OCI-LY1 (cell line): Measurements from ENCODE around the gene PICK1.

Experiments used
- H2AFZ ChIP-seq: fragments of 200-600 bp; sonication (generic), shearing (Covaris generic); 2 replicates; pipeline ENCODE4 v1.6.0; 2014; ENCODE audit warnings: antibody characterized with exemption, mild to moderate bottlenecking, low read length
- H3F3A ChIP-seq: fragments of 200-600 bp; sonication (generic), shearing (Covaris generic); 2 replicates; pipeline ENCODE4 v1.6.0; 2014; ENCODE audit warnings: mild to moderate bottlenecking, antibody characterized with exemption, low read length, moderate library complexity; ENCODE audit not compliant: insufficient read depth
- H3K27ac ChIP-seq: fragments of 200-600 bp; sonication (generic); 2 replicates; pipeline ENCODE4 v1.5.1; 2014; ENCODE audit warnings: low read length, mixed run types, mild to moderate bottlenecking, low read depth; ENCODE audit not compliant: poor library complexity, severe bottlenecking
- H3K27me3 ChIP-seq: fragments of 200-600 bp; sonication (generic); 2 replicates; pipeline ENCODE4 v1.6.0; 2014; ENCODE audit warnings: antibody characterized with exemption, mild to moderate bottlenecking, low read length, moderate library complexity; ENCODE audit not compliant: insufficient read depth
- H3K36me3 ChIP-seq: fragments of 200-600 bp; sonication (generic); 2 replicates; pipeline ENCODE4 v1.6.1; 2014; ENCODE audit warnings: mild to moderate bottlenecking, antibody characterized with exemption, low read length, moderate library complexity, mixed read lengths; ENCODE audit not compliant: insufficient read depth
- H3K4me1 ChIP-seq: fragments of 200-600 bp; sonication (generic); 2 replicates; pipeline ENCODE4 v1.5.1; 2014; ENCODE audit warnings: mild to moderate bottlenecking, low read length, moderate library complexity; ENCODE audit not compliant: insufficient read depth, severe bottlenecking
- H3K4me2 ChIP-seq: fragments of 200-600 bp; sonication (generic), shearing (Covaris generic); 2 replicates; pipeline ENCODE4 v1.6.1; 2014; ENCODE audit warnings: low read length
- H3K4me3 ChIP-seq: fragments of 200-600 bp; sonication (generic); 2 replicates; pipeline ENCODE4 v1.5.1; 2014; ENCODE audit warnings: low read length, low read depth, mild to moderate bottlenecking, mixed read lengths; ENCODE audit not compliant: poor library complexity, severe bottlenecking
- H3K79me2 ChIP-seq: fragments of 200-600 bp; shearing (Covaris generic); 2 replicates; pipeline ENCODE4 v1.6.1; 2016; ENCODE audit warnings: mixed run types, low read length, mixed read lengths; ENCODE audit not compliant: insufficient read depth
- H3K9ac ChIP-seq: fragments of 200-600 bp; sonication (generic), shearing (Covaris generic); 2 replicates; pipeline ENCODE4 v1.6.1; 2014; ENCODE audit warnings: mild to moderate bottlenecking, low read length, mixed read lengths
- H3K9me2 ChIP-seq: fragments of 200-600 bp; sonication (generic), shearing (Covaris generic); 2 replicates; pipeline ENCODE4 v1.6.1; 2014; ENCODE audit warnings: low read depth, mild to moderate bottlenecking, low read length, mixed read lengths
- H3K9me3 ChIP-seq: fragments of 200-600 bp; shearing (Covaris generic); 2 replicates; pipeline ENCODE4 v1.6.1; 2014; ENCODE audit warnings: low read length, mixed read lengths
- H4K20me1 ChIP-seq: fragments of 200-600 bp; sonication (generic), shearing (Covaris generic); 2 replicates; pipeline ENCODE4 v1.6.0; 2016; ENCODE audit warnings: mild to moderate bottlenecking, low read length; ENCODE audit not compliant: insufficient read depth
- CTCF ChIP-seq: fragments of 200-600 bp; sonication (generic), shearing (Covaris generic); IDR thresholded peaks from 2 replicates; pipeline ENCODE4 v1.5.1; 2017; ENCODE audit warnings: mild to moderate bottlenecking, antibody characterized with exemption, low read length, moderate library complexity, mixed read lengths
- EZH2 ChIP-seq: fragments of 200-600 bp; sonication (generic), shearing (Covaris generic); IDR thresholded peaks from 2 replicates; pipeline ENCODE4 v1.8.0; 2017; ENCODE audit warnings: borderline replicate concordance, mixed run types, mild to moderate bottlenecking, antibody characterized with exemption, low read length, moderate library complexity, mixed read lengths

PICK1 gene

GRCh38 chr22:38110008-38110862 is 53.0 kb downstream of the PICK1 start, which contains the start of gene BAIAP2L2:
TSS of gene BAIAP2L2 (minus strand) at chr22:38110684. CDS start at chr22:38110525, 159 bp downstream.
- Histone ChIP-seq H3K4me2 (no peak within 1 kb of the TSS), H3K27ac (no peak within 1 kb of the TSS), H3K9me3 (no peaks in the 10 kb centered on the region)

GRCh38 chr22:38110863-38111852 is 54.0 kb downstream of the PICK1 start:
- Histone ChIP-seq H3K27ac (no peak overlapping the region), H3K9ac (no peak overlapping the region), H3K36me3 (no peaks in the 10 kb centered on the region), H3K9me3 (no peaks in the 10 kb centered on the region), H4K20me1 (no peaks in the 10 kb centered on the region), H2AFZ (no peak overlapping the region), H3K27me3 (no peaks in the 10 kb centered on the region), H3F3A (no peaks in the 10 kb centered on the region), H3K4me3 (no peak overlapping the region), H3K79me2 (no peaks in the 10 kb centered on the region), H3K9me2 (no peaks in the 10 kb centered on the region), H3K4me1 (no peaks in the 10 kb centered on the region), H3K4me2 (no peak overlapping the region)
- TF ChIP-seq EZH2 (no peak), CTCF (no peak)

More at GRCh38 chr22:38110008-38110862, 53.0 kb downstream of the PICK1 start, which contains the start of gene BAIAP2L2:
- Histone ChIP-seq H3F3A (no peaks in the 10 kb centered on the region), H3K36me3 (no peaks in the 10 kb centered on the region), H4K20me1 (no peaks in the 10 kb centered on the region), H3K4me1 (no peaks in the 10 kb centered on the region), H3K79me2 (no peaks in the 10 kb centered on the region), H3K9ac (no peak within 1 kb of the TSS), H2AFZ (no peak within 1 kb of the TSS), H3K9me2 (no peaks in the 10 kb centered on the region), H3K4me3 (no peak within 1 kb of the TSS), H3K27me3 (no peaks in the 10 kb centered on the region)
- TF ChIP-seq EZH2 (no peak), CTCF (no peak)

GRCh38 chr22:38111925-38112355 is 54.7 kb downstream of the PICK1 start:
- TF ChIP-seq EZH2 (no peak), CTCF (no peak)
- Histone ChIP-seq H3F3A (no peaks in the 10 kb centered on the region), H3K9me3 (no peaks in the 10 kb centered on the region), H3K27ac (no peak overlapping the region), H3K79me2 (no peaks in the 10 kb centered on the region), H3K36me3 (no peaks in the 10 kb centered on the region), H3K4me1 (no peaks in the 10 kb centered on the region), H4K20me1 (no peaks in the 10 kb centered on the region), H3K27me3 (no peaks in the 10 kb centered on the region), H2AFZ (no peak overlapping the region), H3K9ac (no peak overlapping the region), H3K9me2 (no peaks in the 10 kb centered on the region), H3K4me3 (no peak overlapping the region), H3K4me2 (no peak overlapping the region)
